GM12892 (cell line): ENCODE data around the gene RNH1.

Experiments
- POLR2A ChIP-seq: IDR thresholded peaks from 2 replicates; pipeline ENCODE4 v1.6.1; 2011; ENCODE audit warnings: low read depth, low read length, control low read depth
- POLR2AphosphoS5 ChIP-seq: IDR thresholded peaks from 2 replicates; pipeline ENCODE4 v1.6.1; 2011; ENCODE audit warnings: low read depth, low read length, control low read depth
- TAF1 ChIP-seq: IDR thresholded peaks from 2 replicates; pipeline ENCODE4 v1.6.1; 2011; ENCODE audit warnings: low read depth, mild to moderate bottlenecking, control low read depth, low read length, borderline replicate concordance

- TF ChIP-seq TAF1 (no peak), POLR2AphosphoS5 (no peak), POLR2A (no peak)
Measured at GRCh38 chr11:553988-554340, 46.9 kb upstream of the RNH1 start.
